NCI-H1105 treated with DMSO at 0.1 percent for 48 hours (cell line): ENCODE measurements around the gene CFP.
"Not testable (repeated sequence)": the region's sequence is repeated elsewhere in the genome, so short reads cannot be mapped to it uniquely, and the experiment has no call there.

ENCODE experiments used
- DNase-seq: peaks from one replicate; lab custom pipeline; 2025; lab: John Stamatoyannopoulos, UW

Gene CFP

GRCh38 chrX:47603125-47603524, 26.6 kb downstream of the CFP start:
- not testable (repeated sequence) for DNase-seq

DNA sequence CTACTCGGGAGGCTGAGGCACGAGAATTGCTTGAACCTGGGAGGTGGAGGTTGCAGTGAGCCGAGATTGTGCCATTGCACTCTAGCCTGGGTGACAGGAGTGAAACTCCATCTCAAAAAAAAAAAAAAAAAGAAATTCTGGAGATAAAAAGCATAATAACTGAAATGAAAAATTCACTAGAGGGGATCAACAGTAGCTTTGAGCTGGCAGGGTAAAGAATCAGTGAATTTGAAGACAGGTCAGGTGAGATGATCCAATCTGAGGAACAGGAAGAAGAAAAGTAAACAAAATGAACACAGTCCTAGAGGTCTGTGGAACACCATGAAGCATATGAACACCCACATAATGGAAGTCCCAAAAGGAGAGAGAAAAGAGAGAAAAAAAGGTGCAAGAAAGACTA, 32.5 kb downstream of the CFP start:
- DNase-seq, result no peak

- no peak for DNase-seq
Observed at GRCh38 chrX:47596256-47596655, 33.5 kb downstream of the CFP start.

DNA sequence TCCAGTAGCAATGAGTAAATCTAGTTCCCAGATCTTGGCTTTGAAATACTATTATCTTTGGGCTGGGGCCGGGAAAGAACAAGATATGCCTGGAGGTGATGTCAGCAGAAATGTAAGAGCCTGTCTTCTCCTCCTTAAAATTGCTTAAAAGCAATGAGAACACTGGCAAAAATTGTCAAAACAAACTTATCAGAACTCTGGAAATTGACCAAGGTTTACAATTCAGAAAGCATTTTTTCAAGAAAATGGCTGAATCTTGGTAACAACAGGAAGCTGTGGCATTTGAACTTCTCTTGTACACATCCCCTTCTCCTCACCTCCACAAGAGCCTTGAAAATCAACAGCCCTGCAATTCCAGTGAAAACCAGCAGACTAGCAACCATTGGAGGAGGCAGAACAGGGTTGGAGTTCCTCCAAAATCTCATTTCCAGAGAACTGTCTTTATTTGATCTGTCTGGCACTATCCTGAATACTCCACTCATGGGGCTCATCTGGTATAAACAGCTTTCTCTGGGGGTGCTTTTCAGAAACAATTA, 33.9 kb downstream of the CFP start:
- no peak for DNase-seq

- no peak for DNase-seq
Observed at GRCh38 chrX:47593522-47593921, 36.2 kb downstream of the CFP start.

DNA sequence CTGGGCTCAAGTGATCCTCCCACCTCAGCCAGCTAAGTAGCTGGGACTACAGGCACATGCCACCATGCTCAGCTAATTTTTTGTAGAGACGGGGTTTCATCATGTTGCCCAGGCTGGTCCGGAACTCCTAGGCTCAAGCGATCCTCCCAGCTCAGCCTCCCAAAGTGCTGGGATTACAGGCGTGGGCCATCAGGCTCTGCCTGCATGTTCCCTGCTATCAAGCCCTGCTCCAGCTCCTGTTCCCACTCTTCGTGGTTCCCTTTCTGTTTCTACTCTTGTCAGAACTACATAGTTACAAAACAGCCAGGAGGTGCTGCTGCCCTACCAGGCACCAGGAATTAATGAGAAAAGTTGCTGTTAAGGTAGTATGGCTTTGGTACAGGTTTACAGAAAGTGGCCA, 38.7 kb downstream of the CFP start:
- DNase-seq, result no peak

GRCh38 chrX:47587906-47588735, 41.6 kb downstream of the CFP start:
- DNase-seq, result no peak

DNA sequence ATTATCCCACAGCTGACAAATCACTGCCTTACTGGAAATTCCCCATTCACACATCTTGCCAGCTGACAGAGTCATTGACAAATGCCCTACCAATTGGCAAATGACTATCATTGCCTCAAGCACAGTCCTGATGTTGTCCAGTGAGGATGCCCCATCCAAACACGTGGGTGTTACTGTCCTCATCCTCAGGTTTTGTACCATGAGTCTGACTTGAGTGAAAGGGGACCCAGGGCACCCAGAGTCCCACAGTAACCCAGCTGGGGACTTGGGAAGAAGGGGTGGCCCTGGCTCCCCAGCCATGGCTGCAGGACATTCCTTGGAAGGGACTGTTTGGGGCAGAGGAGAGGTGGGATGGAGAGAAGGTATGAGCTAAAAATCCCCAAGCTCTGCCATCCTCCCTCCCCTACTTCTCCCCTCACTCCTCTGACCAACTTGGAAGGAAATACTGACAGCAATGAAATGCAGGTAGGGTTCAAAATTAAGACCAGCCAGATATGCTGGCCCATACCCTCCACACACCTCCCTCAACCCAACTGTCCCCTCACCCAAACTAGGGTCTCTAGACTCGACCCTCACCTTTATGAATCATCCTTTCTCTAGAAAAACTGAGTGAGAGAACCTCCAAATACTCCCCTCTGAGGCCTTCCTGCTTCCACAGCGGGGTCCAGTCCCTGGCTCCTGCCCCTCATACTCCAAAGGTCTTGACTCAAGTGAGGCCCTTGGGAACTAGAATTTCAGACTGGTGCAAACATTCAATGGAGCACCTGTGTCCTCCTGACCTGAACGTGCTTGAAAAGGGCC, 42.4 kb downstream of the CFP start:
- DNase-seq, result no peak

- no peak for DNase-seq
Observed at GRCh38 chrX:47586043-47586787, 43.5 kb downstream of the CFP start.

DNA sequence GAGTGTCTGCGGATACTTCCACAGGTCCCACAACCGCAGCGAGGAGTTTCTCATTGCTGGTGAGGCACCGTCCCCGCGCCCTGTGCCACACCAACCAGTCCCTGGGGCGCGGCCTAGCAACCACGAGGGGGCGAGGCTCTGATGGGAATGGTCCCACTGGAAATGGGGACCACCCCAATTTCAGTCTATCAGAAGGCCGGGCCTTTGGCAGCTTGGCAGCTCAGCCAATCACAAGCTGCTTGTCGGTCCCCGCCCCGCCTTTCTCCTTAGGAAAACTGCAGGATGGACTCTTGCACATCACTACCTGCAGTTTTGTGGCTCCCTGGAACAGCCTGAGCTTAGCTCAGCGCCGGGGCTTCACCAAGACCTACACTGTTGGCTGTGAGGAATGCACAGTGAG, 44.5 kb downstream of the CFP start:
- DNase-seq, result no peak

GRCh38 chrX:47584714-47585113, 45.0 kb downstream of the CFP start:
- no peak for DNase-seq

DNA sequence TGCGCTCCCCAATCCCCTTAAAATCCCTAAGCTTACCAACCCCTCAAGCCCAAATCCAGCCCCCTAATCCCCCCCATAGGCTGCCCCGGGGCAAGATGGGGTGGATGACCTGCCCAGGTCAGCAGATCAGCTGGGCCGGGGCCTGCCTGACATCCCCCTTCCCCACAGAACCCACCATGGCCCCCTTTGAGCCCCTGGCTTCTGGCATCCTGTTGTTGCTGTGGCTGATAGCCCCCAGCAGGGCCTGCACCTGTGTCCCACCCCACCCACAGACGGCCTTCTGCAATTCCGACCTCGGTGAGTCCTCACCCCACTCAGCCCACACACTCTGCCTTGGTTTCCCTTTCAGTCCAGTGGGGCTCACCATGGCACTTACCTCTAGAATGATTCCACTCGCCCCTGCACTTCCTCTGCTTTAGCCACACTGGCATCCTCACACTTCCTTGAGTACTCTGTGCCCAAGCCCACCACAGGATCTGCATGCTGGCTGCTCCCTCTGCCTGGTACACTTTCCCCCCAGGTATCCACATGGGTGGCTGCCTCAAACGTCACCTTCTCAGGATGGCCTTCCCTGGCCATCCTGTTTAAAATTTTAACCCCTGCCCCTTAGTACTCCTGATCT, 46.4 kb downstream of the CFP start:
- no peak for DNase-seq

DNA sequence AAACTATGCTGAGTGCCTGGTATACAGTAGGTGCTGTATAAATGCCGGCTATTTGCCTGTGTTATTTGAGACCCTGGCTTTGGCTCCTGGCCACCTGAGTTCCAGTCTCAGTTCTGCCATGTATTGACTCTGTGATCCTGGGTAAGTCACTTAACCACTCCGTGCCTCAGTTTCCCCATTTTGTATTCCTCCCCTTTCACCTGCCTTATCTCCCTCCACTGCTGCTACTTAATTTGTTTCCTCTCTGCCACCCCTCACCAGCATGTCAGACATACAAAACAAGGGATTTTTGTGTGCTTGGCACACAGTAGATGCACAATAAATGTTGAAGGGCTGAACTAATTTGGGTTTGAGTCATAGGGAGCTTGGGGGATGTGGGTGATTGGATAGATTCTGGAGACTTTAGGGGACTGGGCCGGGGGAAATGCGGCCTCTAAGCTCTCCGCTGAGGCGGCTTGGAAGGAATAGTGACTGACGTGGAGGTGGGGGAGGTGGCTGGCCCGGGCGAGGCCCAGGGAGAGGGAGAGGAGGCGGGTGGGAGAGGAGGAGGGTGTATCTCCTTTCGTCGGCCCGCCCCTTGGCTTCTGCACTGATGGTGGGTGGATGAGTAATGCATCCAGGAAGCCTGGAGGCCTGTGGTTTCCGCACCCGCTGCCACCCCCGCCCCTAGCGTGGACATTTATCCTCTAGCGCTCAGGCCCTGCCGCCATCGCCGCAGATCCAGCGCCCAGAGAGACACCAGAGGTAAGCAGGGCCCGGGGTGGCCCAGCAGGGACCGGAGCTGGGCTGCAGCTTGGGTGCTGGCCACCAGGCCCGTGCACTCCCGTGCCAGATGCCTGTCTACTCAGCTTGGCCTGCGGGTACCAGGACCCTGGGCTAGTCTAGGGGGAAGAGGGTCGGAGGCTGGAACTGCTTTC, 47.7 kb downstream of the CFP start, which contains the start of gene TIMP1:
TIMP1 (plus strand) TSS at position 706 of the 917 bp plus-strand sequence. CDS start 980 bp downstream, outside the sequence.
- no peak for DNase-seq

GRCh38 chrX:47579537-47579936, 50.2 kb downstream of the CFP start:
- no peak for DNase-seq

GRCh38 chrX:47578692-47579091, 51.0 kb downstream of the CFP start:
- no peak for DNase-seq

DNA sequence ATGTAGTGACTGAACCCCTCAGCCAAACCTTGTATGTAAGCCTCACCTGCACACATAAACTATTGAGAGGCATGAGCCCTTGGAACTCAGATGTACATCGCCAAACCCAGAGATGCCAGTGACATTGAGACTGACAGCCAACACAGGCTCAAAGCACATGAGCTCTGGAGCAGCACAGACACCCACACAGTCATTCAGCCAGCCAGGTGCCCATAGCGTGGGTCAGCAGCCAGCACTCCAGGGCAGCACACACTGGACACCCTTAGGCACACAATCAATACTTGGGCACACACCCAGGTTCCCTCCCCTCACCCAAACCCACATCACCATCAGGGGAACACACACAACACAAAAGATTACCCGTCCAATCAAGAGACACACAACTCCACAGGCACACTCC, 51.8 kb downstream of the CFP start:
- no peak for DNase-seq

DNA sequence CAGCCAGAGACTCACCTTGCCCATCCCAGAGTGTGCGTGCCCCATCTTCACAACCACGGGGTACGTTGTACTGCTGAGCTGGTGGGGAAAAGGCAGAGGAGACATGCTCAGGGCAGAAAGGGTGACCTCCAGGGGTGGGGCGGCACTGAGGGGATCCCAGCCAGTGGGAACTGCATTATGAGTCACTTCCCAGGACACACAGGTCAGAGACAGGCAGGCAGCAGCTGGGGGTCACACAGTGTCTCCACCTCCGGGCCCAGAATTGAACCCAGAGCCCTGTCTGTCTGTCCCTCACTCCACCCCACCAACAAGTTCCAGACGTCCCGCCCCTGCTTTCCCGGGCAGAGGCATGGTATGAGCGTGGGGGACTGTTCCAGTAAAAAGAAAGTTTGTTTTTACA, 52.3 kb downstream of the CFP start:
- no peak for DNase-seq

GRCh38 chrX:47576021-47576898, 53.5 kb downstream of the CFP start:
- DNase-seq, result no peak

DNA sequence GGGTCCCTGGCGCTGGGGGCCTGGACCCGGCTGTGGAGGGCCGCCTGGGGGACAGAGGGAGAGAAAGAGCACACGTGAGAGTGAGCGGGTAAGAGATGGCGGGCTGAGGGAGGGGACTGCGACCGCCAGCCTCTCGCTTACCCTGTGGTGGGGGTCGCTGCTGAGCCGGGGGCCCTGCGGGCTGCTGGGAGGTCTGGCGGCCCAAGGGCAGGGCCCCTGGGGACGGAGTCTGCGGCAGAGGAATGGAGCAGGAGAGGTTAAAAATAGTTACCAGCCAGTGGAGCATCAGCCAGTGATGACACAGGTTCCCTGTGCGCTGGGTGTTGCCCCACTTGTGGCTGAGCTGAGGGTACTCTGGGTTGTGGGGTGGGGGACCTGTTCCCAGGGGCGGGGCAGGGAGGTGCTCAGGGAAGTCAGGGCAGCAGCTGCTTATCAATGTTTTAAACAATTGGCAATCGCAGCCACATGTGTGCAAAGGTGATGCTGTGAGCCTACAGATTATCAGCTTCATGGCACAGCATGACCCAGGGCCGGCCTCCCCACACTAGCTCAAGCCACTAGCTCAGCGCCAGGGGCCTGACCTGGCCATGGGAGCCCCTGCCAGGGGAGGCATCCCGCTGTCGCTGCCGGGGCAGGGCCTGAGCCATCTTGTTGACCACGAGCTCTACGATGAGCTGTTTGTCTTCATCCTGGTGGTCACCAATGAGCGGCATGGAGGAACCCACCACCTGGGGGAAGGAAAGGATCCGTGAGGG, 55.0 kb downstream of the CFP start:
- DNase-seq, result no peak
